Liver (tissue), 9 donors: ENCODE measurements around the gene CSRP1. TPM values are rescaled to one million over a fixed set of nuclear protein-coding genes. Genes with fewer than 3 reads are reported as not detected.

Experiments
- DNase-seq: peaks from one replicate; pipeline ENCODE4 v3.0.0-alpha.2; 2017; ENCODE audit warnings: low spot score
- H3K27ac ChIP-seq, 2 donors: one replicate each; pipeline ENCODE4 v1.7.0; 2013; ENCODE audit warnings: inconsistent platforms in 2 of 2, low read length in 2 of 2, control low read depth in 1 of 2, low read depth in 1 of 2, mild to moderate bottlenecking in 1 of 2
- H3K27me3 ChIP-seq, 4 donors: one replicate each; pipeline versions ENCODE4 v1.6.1 to v1.7.0; 2013; ENCODE audit warnings: low read length in 3 of 4, inconsistent platforms in 1 of 4, mild to moderate bottlenecking in 1 of 4, moderate library complexity in 1 of 4; ENCODE audit not compliant: control insufficient read depth in 4 of 4, insufficient read depth in 4 of 4
- H3K36me3 ChIP-seq, 4 donors: one replicate each; pipeline versions ENCODE4 v1.6.1 to v1.7.0; 2013; ENCODE audit warnings: low read length in 3 of 4, mild to moderate bottlenecking in 3 of 4, low read depth in 1 of 4, moderate library complexity in 1 of 4; ENCODE audit not compliant: control insufficient read depth in 4 of 4, insufficient read depth in 3 of 4
- H3K4me1 ChIP-seq, 4 donors: one replicate each; pipeline versions ENCODE4 v1.6.1 to v1.7.0; 2013; ENCODE audit warnings: low read length in 3 of 4, mild to moderate bottlenecking in 3 of 4, moderate library complexity in 1 of 4; ENCODE audit not compliant: control insufficient read depth in 4 of 4, insufficient read depth in 4 of 4
- H3K4me3 ChIP-seq, 3 donors: one replicate each; pipeline versions ENCODE4 v1.6.1 to v1.7.0; 2013; ENCODE audit warnings: low read length in 3 of 3, control low read depth in 1 of 3, low read depth in 1 of 3, mild to moderate bottlenecking in 1 of 3
- H3K9ac ChIP-seq, 2 donors: one replicate each; pipeline ENCODE4 v1.7.0; 2013; ENCODE audit warnings: low read length in 2 of 2, mild to moderate bottlenecking in 2 of 2, moderate library complexity in 2 of 2, control low read depth in 1 of 2, low read depth in 1 of 2
- H3K9me3 ChIP-seq, 4 donors: one replicate each; pipeline versions ENCODE4 v1.6.1 to v1.7.0; 2013; ENCODE audit warnings: low read length in 3 of 4; ENCODE audit not compliant: control insufficient read depth in 4 of 4
- EGR1 ChIP-seq, 2 donors: IDR thresholded peaks; 2 replicates each; pipeline ENCODE4 v1.6.1; 2016 to 2018; ENCODE audit warnings: antibody characterized with exemption in 2 of 2, low read depth in 2 of 2
- FOXA1 ChIP-seq: IDR thresholded peaks from 2 replicates; pipeline ENCODE4 v1.6.1; 2016; ENCODE audit warnings: antibody characterized with exemption
- FOXA2 ChIP-seq: IDR thresholded peaks from 2 replicates; pipeline ENCODE4 v1.6.1; 2016; ENCODE audit warnings: antibody characterized with exemption
- GABPA ChIP-seq, 2 donors: IDR thresholded peaks in 1 of 2; conservative IDR thresholded peaks in 1 of 2; 2 replicates each; pipeline ENCODE4 v1.6.1; 2016; ENCODE audit warnings: antibody characterized with exemption in 2 of 2, mild to moderate bottlenecking in 1 of 2, moderate library complexity in 1 of 2
- HNF4A ChIP-seq, 2 donors: conservative IDR thresholded peaks; 2 replicates each; pipeline ENCODE4 v1.6.1; 2016; ENCODE audit warnings: antibody characterized with exemption in 2 of 2, mild to moderate bottlenecking in 2 of 2
- HNF4G ChIP-seq: IDR thresholded peaks from 2 replicates; pipeline ENCODE4 v1.6.1; 2016; ENCODE audit warnings: antibody characterized with exemption
- JUND ChIP-seq, 2 donors: IDR thresholded peaks; 2 replicates each; pipeline ENCODE4 v1.6.1; 2016; ENCODE audit warnings: antibody characterized with exemption in 2 of 2
- NR2F2 ChIP-seq: IDR thresholded peaks from 2 replicates; pipeline ENCODE4 v1.6.1; 2016; ENCODE audit warnings: antibody characterized with exemption
- RAD21 ChIP-seq, 2 donors: IDR thresholded peaks; 2 replicates each; pipeline ENCODE4 v1.6.1; 2016; ENCODE audit warnings: antibody characterized with exemption in 2 of 2, mild to moderate bottlenecking in 2 of 2
- RXRA ChIP-seq, 2 donors: IDR thresholded peaks; 2 replicates each; pipeline ENCODE4 v1.6.1; 2017 to 2018; ENCODE audit warnings: antibody characterized with exemption in 2 of 2, mild to moderate bottlenecking in 1 of 2
- TAF1 ChIP-seq: conservative IDR thresholded peaks from 2 replicates; pipeline ENCODE4 v1.6.1; 2016; ENCODE audit warnings: antibody characterized with exemption, mild to moderate bottlenecking
- YY1 ChIP-seq: IDR thresholded peaks from 2 replicates; pipeline ENCODE4 v1.6.1; 2016; ENCODE audit warnings: antibody characterized with exemption, mild to moderate bottlenecking
- WGBS: extraction: QIAGEN DNeasy Blood & Tissue Kit; methylation state at CpG from one replicate; pipeline ENCODE4 v1.1.7; 2013; 5-methylcytosine and 5-hydroxymethylcytosine counted together
- polyA plus RNA-seq, 2 donors: library from polyadenylated mRNA; stranded (reverse) in 1 of 2; unstranded in 1 of 2; fragments of 200-250 nt in 1 of 2; fragments of >200 nt in 1 of 2; fragmentation: Nextera tagmentation in 1 of 2; extraction: Ambion mirVana in 1 of 2; gene quantifications; one replicate each; pipeline versions ENCODE4 v1.2.1 to v1.2.3, GENCODE V29; 2013 to 2015
- total RNA-seq, 2 donors: library from RNA; depleted of rRNA; stranded (reverse); fragments of >200 nt; gene quantifications; one replicate each; pipeline ENCODE4 v1.2.3, GENCODE V29; 2014
- TF ChIP-seq, protein P1 (sequence below): IDR thresholded peaks from 2 replicates; pipeline ENCODE4 v1.6.1; 2016; ENCODE audit warnings: antibody characterized with exemption
- TF ChIP-seq, protein P2 (sequence below): fragments of 150-350 bp; IDR thresholded peaks from 2 replicates; pipeline ENCODE4 v1.5.1; 2017; ENCODE audit warnings: improper control_type of control experiment, low read depth, low read length; ENCODE audit not compliant: missing input control
- TF ChIP-seq, protein P3 (sequence below): IDR thresholded peaks from 2 replicates; pipeline ENCODE4 v1.6.1; 2016; ENCODE audit warnings: antibody characterized with exemption, mild to moderate bottlenecking
- TF ChIP-seq, protein P4 (sequence below): IDR thresholded peaks from 2 replicates; pipeline ENCODE4 v1.6.1; 2016; ENCODE audit warnings: antibody characterized with exemption
- donor health status: healthy.
- donor health status: healthy.
- donor health status: healthy.
- donor health status: healthy.
- donor health status: healthy.

The CSRP1 gene
- total and polyA plus RNA-seq, 4 donors: 42.7 to 96.9 (median 68.3) TPM

DNA sequence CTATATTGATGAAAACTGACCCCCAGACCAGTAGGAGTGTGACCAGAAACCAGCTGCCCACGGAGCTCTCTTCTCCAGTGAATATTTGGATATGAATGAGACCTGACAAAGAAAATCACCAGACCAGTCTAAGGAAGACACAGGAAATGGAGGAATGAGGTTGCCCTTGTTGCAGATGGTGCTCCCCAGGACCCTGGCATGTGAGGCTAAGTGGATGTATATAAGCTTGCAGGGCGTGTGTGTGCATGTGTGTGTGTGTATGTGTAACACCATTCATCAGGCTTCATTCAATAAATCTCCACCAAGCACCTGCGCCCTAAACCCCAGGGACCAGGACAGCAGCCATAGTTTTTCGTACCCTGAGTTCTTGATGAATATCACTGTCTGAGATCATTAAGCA lies 52.3 kb downstream of the CSRP1 start:
- Histone ChIP-seq H3K27ac (no peak overlapping the region), H3K4me1 (no peaks in the 10 kb centered on the region), H3K4me3 (no peak overlapping the region), H3K27me3 (no peaks in the 10 kb centered on the region), H3K9me3 (no peaks in the 10 kb centered on the region), H3K36me3 (no peaks in the 10 kb centered on the region), H3K9ac (no peak overlapping the region)
- WGBS: 75% methylated on average over 4 of the region's 4 CpGs
- TF ChIP-seq, protein P1, sequence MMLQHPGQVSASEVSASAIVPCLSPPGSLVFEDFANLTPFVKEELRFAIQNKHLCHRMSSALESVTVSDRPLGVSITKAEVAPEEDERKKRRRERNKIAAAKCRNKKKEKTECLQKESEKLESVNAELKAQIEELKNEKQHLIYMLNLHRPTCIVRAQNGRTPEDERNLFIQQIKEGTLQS: no peak
- no peak for TF ChIP-seq JUND (IDR thresholded peaks at IDR 0.05)
- no peak for DNase-seq

DNA sequence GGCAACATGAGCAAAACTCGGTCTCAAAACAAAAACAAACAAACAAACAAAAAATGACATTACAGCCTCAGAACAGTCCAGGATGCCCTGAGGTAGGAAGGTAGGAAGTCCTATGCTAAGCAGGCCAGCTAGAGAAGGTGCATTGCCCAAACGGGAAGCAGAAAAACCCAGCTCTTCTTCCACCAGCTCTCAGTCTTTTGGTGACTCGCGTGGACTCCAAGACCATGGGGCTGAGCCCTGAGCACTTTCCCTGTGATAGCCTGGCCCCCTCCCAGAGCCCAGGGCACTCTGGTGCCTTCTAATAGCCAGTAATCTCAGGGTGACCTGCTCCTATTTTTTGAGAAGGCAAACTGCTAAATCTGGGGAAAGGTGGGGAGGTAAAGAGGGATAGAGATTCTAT lies 54.1 kb downstream of the CSRP1 start:
- H3K9ac ChIP-seq: no peak overlapping the region
- no peaks in the 10 kb centered on the region for H3K36me3 ChIP-seq
- TF ChIP-seq RAD21 (IDR thresholded peaks at IDR 0.05) (no peak), HNF4A (conservative IDR thresholded peaks at IDR 0.05) (no peak), TAF1 (no peak), NR2F2 (no peak), HNF4G (no peak), FOXA1 (no peak), YY1 (no peak), FOXA2 (no peak)
- TF ChIP-seq, protein P2, sequence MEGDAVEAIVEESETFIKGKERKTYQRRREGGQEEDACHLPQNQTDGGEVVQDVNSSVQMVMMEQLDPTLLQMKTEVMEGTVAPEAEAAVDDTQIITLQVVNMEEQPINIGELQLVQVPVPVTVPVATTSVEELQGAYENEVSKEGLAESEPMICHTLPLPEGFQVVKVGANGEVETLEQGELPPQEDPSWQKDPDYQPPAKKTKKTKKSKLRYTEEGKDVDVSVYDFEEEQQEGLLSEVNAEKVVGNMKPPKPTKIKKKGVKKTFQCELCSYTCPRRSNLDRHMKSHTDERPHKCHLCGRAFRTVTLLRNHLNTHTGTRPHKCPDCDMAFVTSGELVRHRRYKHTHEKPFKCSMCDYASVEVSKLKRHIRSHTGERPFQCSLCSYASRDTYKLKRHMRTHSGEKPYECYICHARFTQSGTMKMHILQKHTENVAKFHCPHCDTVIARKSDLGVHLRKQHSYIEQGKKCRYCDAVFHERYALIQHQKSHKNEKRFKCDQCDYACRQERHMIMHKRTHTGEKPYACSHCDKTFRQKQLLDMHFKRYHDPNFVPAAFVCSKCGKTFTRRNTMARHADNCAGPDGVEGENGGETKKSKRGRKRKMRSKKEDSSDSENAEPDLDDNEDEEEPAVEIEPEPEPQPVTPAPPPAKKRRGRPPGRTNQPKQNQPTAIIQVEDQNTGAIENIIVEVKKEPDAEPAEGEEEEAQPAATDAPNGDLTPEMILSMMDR: no peak
- TF ChIP-seq, protein P3, sequence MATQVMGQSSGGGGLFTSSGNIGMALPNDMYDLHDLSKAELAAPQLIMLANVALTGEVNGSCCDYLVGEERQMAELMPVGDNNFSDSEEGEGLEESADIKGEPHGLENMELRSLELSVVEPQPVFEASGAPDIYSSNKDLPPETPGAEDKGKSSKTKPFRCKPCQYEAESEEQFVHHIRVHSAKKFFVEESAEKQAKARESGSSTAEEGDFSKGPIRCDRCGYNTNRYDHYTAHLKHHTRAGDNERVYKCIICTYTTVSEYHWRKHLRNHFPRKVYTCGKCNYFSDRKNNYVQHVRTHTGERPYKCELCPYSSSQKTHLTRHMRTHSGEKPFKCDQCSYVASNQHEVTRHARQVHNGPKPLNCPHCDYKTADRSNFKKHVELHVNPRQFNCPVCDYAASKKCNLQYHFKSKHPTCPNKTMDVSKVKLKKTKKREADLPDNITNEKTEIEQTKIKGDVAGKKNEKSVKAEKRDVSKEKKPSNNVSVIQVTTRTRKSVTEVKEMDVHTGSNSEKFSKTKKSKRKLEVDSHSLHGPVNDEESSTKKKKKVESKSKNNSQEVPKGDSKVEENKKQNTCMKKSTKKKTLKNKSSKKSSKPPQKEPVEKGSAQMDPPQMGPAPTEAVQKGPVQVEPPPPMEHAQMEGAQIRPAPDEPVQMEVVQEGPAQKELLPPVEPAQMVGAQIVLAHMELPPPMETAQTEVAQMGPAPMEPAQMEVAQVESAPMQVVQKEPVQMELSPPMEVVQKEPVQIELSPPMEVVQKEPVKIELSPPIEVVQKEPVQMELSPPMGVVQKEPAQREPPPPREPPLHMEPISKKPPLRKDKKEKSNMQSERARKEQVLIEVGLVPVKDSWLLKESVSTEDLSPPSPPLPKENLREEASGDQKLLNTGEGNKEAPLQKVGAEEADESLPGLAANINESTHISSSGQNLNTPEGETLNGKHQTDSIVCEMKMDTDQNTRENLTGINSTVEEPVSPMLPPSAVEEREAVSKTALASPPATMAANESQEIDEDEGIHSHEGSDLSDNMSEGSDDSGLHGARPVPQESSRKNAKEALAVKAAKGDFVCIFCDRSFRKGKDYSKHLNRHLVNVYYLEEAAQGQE: no peak
- H3K4me1 ChIP-seq: no peaks in the 10 kb centered on the region
- H3K4me3 ChIP-seq: no peak overlapping the region
- H3K9me3 ChIP-seq: no peaks in the 10 kb centered on the region
- no peak overlapping the region for H3K27ac ChIP-seq
- WGBS: 69% methylated on average over 4 of the region's 4 CpGs
- no peak for DNase-seq
- no peaks in the 10 kb centered on the region for H3K27me3 ChIP-seq

DNA sequence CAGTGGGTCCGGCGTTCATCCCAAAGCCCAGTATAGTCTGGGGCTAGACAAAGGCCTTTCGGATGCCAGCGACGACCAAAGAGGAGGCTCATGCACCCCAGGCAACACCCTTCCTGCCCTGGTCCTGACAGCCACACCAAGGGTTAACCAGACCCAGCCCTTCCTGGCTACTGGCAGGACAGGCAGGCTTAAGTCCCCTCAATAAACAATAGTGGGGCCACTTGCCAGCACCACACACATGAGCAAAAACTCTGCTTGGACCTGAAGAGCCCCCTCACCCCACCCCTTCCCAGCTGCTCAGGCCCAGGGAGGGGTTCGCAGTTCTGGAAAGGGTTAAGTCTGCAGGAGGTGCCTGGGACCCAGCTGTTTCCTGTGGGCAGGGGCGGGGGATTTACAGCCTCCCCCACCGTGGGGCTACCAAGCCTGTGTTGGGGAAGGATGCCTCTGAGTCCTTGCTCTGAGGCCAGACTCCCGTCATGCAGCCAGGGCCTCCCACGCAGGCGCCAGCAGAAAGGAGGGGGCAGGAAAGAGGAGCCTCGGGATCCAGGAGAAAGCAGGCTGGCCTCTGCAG lies 56.1 kb downstream of the CSRP1 start:
- H3K27ac ChIP-seq: no peak overlapping the region
- no peaks in the 10 kb centered on the region for H3K9me3 ChIP-seq
- H3K36me3 ChIP-seq: no peaks in the 10 kb centered on the region
- WGBS: 47% methylated on average over 12 of the region's 12 CpGs
- H3K4me3 ChIP-seq: no peak overlapping the region
- H3K4me1 ChIP-seq: no peaks in the 10 kb centered on the region
- H3K9ac ChIP-seq: no peak overlapping the region
- DNase-seq: no peak
- H3K27me3 ChIP-seq: no peaks in the 10 kb centered on the region
- TF ChIP-seq FOXA1: no peak
- no peak for TF ChIP-seq RXRA (IDR thresholded peaks at IDR 0.05)
- TF ChIP-seq, protein P4, sequence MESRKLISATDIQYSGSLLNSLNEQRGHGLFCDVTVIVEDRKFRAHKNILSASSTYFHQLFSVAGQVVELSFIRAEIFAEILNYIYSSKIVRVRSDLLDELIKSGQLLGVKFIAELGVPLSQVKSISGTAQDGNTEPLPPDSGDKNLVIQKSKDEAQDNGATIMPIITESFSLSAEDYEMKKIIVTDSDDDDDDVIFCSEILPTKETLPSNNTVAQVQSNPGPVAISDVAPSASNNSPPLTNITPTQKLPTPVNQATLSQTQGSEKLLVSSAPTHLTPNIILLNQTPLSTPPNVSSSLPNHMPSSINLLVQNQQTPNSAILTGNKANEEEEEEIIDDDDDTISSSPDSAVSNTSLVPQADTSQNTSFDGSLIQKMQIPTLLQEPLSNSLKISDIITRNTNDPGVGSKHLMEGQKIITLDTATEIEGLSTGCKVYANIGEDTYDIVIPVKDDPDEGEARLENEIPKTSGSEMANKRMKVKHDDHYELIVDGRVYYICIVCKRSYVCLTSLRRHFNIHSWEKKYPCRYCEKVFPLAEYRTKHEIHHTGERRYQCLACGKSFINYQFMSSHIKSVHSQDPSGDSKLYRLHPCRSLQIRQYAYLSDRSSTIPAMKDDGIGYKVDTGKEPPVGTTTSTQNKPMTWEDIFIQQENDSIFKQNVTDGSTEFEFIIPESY: no peak
- TF ChIP-seq YY1: no peak
- TF ChIP-seq, protein P1: no peak
- TF ChIP-seq, protein P3: no peak
- TF ChIP-seq HNF4A (conservative IDR thresholded peaks at IDR 0.05): no peak
- TF ChIP-seq RAD21 (IDR thresholded peaks at IDR 0.05): no peak
- TF ChIP-seq JUND (IDR thresholded peaks at IDR 0.05): no peak
- no peak for TF ChIP-seq EGR1 (IDR thresholded peaks at IDR 0.05; ENCODE audit: low read depth in 2 of 2)
- TF ChIP-seq GABPA (IDR thresholded peaks at IDR 0.05 in 1 of 2, conservative IDR thresholded peaks at IDR 0.05 in 1 of 2): no peak
- TF ChIP-seq FOXA2: no peak
- no peak for TF ChIP-seq NR2F2
- no peak for TF ChIP-seq TAF1
